Sciatic nerve (tissue), 2 donors: ENCODE data around the gene RFTN2. TPM values are rescaled to one million over a fixed set of nuclear protein-coding genes. Genes with fewer than 3 reads are reported as not detected.
"Not testable (repeated sequence)": the region's sequence is repeated elsewhere in the genome, so short reads cannot be mapped to it uniquely, and the experiment has no call there.

Experiments
- ATAC-seq: fragments of 200-7000 bp; cut with Tn5 transposase; one replicate; pipeline ENCODE4 v1.9.1; 2020; ENCODE audit warnings: mild to moderate bottlenecking, moderate library complexity
- DNase-seq: peaks from one replicate; pipeline ENCODE4 v3.0.0-alpha.2; 2020; ENCODE audit warnings: low spot score
- intact Hi-C: fragments of 100-400 bp; cut with DNase I; formaldehyde crosslinking; loops from one replicate; pipeline ENCODE4 v1.14.2; 2022
- total RNA-seq: library from RNA; stranded (reverse); fragmentation: NEBNext Ultra II Directional; extraction: Animal tissue kit (Norgen Biotek cat#: 25700); gene quantifications from one replicate; pipeline ENCODE4 v1.2.1, GENCODE V29; 2021
- donor health status: DM: no; HTN: no; CAD: no.
- donor health status: DM: no; HTN: no; CAD: no.

RFTN2 gene, protein sequence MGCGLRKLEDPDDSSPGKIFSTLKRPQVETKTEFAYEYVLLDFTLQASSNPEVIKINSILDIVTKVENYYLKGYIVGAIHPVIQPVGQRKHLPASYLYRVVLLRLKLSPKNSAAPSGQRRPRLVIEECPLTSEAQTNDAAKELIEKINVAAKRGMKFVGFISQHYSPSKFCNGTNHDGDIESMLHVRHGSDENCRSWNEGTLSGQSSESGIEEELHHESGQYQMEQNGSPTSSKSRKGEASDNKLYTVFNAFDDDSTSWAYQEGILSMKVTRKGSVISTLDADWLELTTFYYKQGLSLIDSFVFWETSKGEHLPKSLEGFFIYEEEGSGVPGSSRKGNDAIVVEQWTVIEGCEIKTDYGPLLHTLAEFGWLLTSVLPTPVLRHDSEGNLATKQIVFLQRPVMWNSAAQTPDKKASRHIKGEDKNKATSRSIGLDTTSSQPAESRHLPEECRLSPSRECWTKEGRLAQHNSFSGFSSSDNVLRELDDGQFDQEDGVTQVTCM
- total RNA-seq = 47.7 TPM

GRCh38 chr2:197675246-197675645 is at the start of gene RFTN2:
Gene RFTN2 (minus strand): TSS chr2:197675587. CDS start chr2:197675458, 129 bp downstream.
- intact Hi-C loops = no loop called here
- DNase-seq (no peak), ATAC-seq (peak; percentile 38)

DNA sequence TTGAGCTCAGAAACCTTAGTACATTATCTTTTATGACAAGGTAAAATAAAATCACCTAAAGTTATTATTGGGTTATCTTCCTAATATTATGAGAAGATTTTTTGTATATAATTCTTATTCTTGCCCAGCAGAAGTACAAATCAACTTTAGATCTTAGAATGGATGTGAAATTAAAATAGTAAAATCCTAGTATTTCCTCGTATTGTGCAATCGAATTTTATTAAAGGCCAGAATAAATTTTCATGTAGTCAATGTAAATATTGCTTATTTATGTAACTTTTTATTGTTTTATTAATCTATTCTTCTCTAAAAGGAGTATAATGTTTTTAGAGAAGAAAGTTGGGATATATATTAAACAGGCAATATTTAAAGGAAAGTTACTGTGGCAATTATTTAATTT is 42.5 kb upstream of the RFTN2 start:
- ATAC-seq (no peak), DNase-seq (no peak)
- intact Hi-C loops = no loop called here

DNA sequence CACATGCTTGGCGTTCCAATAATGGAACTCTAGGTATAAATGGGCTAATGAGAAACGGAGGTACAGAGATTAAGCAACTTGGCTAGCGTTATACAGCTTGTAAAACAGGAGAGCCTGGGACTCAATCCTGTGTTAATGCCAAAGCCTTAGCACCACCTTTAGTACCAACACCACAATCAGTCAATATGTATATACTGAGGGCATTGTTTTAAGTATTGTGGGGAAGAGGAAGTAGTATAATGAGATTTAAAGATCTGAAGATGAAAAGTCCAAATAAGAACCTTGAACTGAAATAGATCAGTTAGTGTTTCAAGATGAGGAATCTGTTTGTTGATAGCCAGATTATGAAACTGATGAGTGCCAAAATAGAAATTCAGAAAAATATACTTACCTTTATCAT is 37.9 kb upstream of the RFTN2 start:
- no peak for DNase-seq
- intact Hi-C loops = no loop called here
- no peak for ATAC-seq

GRCh38 chr2:197711578-197711977 is 36.2 kb upstream of the RFTN2 start:
- DNase-seq = no peak
- intact Hi-C loops = no loop called here
- ATAC-seq = no peak

DNA sequence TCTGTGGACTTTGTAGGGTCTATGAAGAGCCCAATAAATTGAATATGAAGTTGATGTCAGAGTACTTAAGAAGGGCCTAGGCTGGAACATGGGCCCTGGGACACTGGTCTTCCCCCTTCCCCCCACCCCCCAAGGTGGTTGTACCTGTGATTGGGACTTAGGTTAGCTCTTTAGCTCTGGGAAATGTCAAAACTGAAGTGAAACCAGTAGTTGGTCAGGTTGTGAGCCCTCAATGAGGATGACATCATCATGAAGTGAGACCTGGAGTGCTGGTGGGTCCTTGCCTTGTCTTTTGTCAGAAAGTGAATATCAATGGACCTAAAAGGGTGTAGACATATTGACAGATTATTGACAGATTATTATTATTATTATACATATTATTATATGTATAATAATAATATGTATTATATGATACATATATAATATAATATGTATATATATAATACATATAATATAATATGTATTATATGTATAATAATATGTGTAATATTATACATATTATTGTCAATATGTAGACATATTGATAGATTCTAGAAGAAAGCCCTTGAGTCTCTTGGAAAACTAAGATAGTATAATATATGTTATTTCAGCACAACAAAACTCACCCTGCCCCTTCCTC is 35.1 kb upstream of the RFTN2 start:
- ATAC-seq (no peak), DNase-seq (no peak)
- intact Hi-C loops = no loop called here

- intact Hi-C loops = loop anchor here (10.0 kb wide), 1 partner anchor 214 kb away; the partner anchor contains the start of gene HSPD1
- ATAC-seq, DNase-seq: not testable (repeated sequence)
Observed at GRCh38 chr2:197709140-197709539, 33.8 kb upstream of the RFTN2 start.

- intact Hi-C loops = loop anchor here (10.0 kb wide), 1 partner anchor 214 kb away; the partner anchor contains the start of gene HSPD1
- no peak for ATAC-seq
- DNase-seq = no peak
Observed at GRCh38 chr2:197708331-197708730, 32.9 kb upstream of the RFTN2 start.

GRCh38 chr2:197707316-197708213 is 32.2 kb upstream of the RFTN2 start:
- intact Hi-C loops = loop anchor here (10.0 kb wide), 1 partner anchor 213 kb away; the partner anchor contains the start of gene HSPD1
- DNase-seq (no peak), ATAC-seq (no peak)

DNA sequence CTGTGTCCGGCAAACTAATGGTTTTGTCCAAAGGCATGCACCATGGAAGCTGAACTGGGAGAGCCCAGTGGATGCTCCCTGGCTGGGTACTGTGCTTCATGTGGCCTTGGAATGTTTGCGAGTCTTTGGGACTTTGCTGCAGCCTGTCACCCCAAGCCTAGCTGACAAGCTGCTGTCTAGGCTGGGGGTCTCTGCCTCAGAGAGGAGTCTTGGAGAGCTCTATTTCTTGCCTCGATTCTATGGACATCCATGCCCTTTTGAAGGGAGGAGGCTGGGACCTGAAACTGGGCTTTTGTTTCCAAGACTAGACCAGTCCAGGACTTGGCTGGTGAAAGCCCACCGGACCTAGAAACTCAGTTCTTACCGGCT is 31.4 kb upstream of the RFTN2 start:
- DNase-seq = no peak

GRCh38 chr2:197705912-197706838 is 30.8 kb upstream of the RFTN2 start:
- intact Hi-C loops = loop anchor here (10.0 kb wide), 1 partner anchor 211 kb away; the partner anchor contains the start of gene HSPD1
- no peak for DNase-seq
- peak; percentile 2 for ATAC-seq

More for the DNA sequence above, 31.4 kb upstream of the RFTN2 start:
- intact Hi-C loops = loop anchor here (10.0 kb wide), 1 partner anchor 212 kb away; the partner anchor contains the start of gene HSPD1
- ATAC-seq = no peak

DNA sequence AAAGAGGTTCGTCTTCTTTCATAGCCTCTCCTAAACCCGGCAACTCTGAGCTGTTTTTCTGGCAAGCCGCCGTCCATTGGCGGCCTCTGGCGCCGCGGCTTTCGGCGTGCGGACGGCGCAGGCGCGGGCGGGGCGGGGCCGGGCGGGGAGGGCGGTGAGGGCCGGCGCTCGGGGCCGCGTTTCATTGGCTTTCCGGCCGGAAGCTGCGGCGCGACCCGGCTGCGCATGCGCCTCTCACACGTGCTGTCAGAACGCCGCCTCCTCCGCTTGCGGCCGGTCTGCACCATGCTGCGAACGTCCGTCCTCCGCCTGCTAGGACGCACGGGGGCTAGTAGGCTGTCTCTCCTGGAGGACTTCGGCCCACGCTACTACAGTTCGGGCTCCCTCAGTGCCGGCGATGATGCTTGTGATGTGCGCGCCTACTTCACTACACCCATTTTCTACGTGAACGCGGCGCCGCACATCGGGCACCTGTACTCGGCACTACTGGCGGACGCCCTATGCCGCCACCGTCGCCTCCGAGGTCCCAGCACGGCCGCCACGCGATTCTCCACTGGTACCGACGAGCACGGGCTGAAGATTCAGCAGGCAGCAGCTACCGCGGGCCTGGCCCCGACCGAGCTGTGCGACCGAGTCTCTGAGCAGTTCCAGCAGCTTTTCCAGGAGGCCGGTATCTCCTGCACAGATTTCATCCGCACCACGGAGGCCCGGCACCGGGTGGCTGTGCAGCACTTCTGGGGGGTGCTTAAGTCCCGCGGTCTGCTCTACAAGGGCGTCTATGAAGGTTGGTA is 29.9 kb upstream of the RFTN2 start, which contains the start of gene MARS2:
Gene MARS2 (plus strand): TSS at position 249 of the 791 bp plus-strand sequence. CDS start 37 bp downstream, at position 286.
- DNase-seq (peak; percentile 95), ATAC-seq (peak; percentile 98)
- intact Hi-C loops = loop anchor here (10.0 kb wide), 1 partner anchor 211 kb away; the partner anchor contains the start of gene HSPD1

DNA sequence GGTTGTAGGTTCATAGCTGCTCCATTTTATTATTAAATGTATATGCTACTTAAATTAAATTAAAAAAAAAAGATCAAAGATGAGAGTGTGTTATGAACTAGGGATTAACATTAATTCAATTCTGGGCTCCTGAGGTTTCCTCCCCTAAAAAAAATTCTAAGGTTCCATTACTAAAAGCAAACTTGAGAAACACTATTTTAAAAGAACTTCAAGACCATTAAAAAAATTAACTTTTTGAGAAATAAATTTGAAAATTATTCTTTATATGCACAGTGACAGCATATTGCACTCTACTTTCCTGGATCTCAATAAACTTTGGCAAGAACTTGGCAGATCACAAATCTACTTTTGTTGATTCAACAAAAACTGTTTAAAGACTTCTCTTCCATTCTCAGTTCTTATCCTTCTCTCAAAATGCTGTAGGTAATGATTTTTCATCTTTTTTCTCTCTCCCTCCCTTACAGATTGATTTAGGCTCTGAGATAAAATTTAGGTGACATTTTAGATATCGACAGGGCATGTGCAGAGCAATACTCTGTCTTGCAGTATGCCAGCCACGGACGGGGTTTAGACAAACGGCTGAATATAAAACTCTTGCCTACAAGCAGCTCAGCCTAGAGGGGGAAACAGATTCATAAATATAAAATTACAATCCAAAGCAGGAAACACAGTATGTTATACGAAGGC is 29.2 kb upstream of the RFTN2 start:
- peak; percentile 52 for ATAC-seq
- no peak for DNase-seq
- intact Hi-C loops = loop anchor here (10.0 kb wide), 1 partner anchor 210 kb away; the partner anchor contains the start of gene HSPD1

DNA sequence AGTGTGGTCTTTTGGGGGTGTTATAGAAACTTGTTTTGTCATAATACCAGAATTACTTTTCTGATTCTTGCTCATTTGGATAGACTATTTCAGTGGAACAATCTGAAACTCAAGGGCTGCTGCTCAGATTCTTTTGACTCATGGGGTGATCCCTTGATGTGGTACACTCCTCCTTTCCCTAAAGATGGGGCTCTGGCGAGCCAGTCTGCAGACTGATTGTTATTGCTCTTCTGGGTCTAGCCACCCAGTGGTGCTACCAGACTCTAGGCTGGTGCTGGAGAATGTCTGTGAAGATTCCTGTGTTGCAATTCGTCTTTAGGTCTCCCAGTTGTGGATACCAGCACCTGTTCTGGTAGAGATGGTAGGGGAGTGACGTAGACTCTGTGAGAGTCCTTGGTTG is 25.6 kb upstream of the RFTN2 start:
- intact Hi-C loops = loop anchor here (10.0 kb wide), 1 partner anchor 206 kb away; the partner anchor contains the start of gene HSPD1
- DNase-seq (no peak), ATAC-seq (no peak)

- intact Hi-C loops = loop anchor here (10.0 kb wide), 1 partner anchor 205 kb away; the partner anchor contains the start of gene HSPD1
- DNase-seq, ATAC-seq: not testable (repeated sequence)
Observed at GRCh38 chr2:197699724-197700123, 24.3 kb upstream of the RFTN2 start.

- ATAC-seq, DNase-seq, intact Hi-C loops: not testable (repeated sequence)
Observed at GRCh38 chr2:197696571-197696970, 21.2 kb upstream of the RFTN2 start.

DNA sequence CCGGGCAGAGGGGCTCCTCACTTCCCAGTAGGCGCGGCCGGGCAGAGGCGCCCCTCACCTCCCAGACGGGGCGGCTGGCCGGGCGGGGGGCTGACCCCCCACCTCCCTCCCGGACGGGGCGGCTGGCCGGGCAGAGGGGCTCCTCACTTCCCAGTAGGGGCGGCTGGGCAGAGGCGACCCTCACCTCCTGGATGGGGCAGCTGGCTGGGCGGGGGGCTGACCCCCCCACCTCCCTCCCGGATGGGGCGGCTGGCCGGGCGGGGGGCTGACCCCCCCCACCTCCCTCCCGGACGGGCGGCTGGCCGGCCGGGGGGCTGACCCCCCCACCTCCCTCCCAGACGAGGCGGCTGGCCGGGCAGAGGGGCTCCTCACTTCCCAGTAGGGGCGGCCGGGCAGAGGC is 20.6 kb upstream of the RFTN2 start:
- intact Hi-C loops, DNase-seq: not testable (repeated sequence)

More for the DNA sequence above, 20.6 kb upstream of the RFTN2 start:
- ATAC-seq = not testable (repeated sequence)
